Natural killer cell (primary cell): Measurements from ENCODE around the gene PIP4K2B. TPM values are rescaled to one million over a fixed set of nuclear protein-coding genes. Genes with fewer than 3 reads are reported as not detected.

Experiments
- ATAC-seq, 3 donors: fragments of 150-1000 bp in 2 of 3; fragments of 200-7000 bp in 1 of 3; cut with Tn5 transposase; 1 replicate in 1 of 3; 2 replicates in 2 of 3; pipeline ENCODE4 v1.10.0; 2021; ENCODE audit warnings: mild to moderate bottlenecking in 2 of 3, moderate library complexity in 2 of 3
- DNase-seq, 2 donors: peaks; one replicate each; pipeline versions ENCODE4 v3.0.0 to v3.0.0-alpha.2; 2013 to 2021; ENCODE audit warnings: mixed read lengths in 1 of 2
- H3K27ac ChIP-seq: one replicate; pipeline ENCODE4 v1.5.1; 2013; ENCODE audit warnings: mild to moderate bottlenecking, low read length
- H3K27me3 ChIP-seq: one replicate; pipeline ENCODE4 v1.6.1; 2013; ENCODE audit warnings: low read length; ENCODE audit not compliant: control insufficient read depth, insufficient read depth
- H3K36me3 ChIP-seq: one replicate; pipeline ENCODE4 v1.6.1; 2013; ENCODE audit warnings: low read length; ENCODE audit not compliant: control insufficient read depth, insufficient read depth
- H3K4me1 ChIP-seq: one replicate; pipeline ENCODE4 v1.6.1; 2013; ENCODE audit warnings: low read length; ENCODE audit not compliant: control insufficient read depth, insufficient read depth
- H3K4me3 ChIP-seq: one replicate; pipeline ENCODE4 v1.5.1; 2013; ENCODE audit warnings: low read length
- H3K9me3 ChIP-seq: one replicate; pipeline ENCODE4 v1.6.1; 2013; ENCODE audit warnings: low read length; ENCODE audit not compliant: control insufficient read depth, insufficient read depth
- H3K27ac Mint-ChIP-seq, 2 donors: one replicate each; pipeline ENCODE4 v1.8.0; 2022; ENCODE audit warnings: mild to moderate bottlenecking in 2 of 2, mixed read lengths in 2 of 2, moderate library complexity in 1 of 2
- H3K27me3 Mint-ChIP-seq, 2 donors: one replicate each; pipeline ENCODE4 v1.8.0; 2022; ENCODE audit warnings: low read depth in 2 of 2, mixed read lengths in 2 of 2
- H3K36me3 Mint-ChIP-seq: one replicate; pipeline ENCODE4 v1.8.0; 2022; ENCODE audit warnings: mixed read lengths
- H3K4me1 Mint-ChIP-seq, 2 donors: one replicate each; pipeline ENCODE4 v1.8.0; 2022; ENCODE audit warnings: mixed read lengths in 2 of 2
- H3K4me3 Mint-ChIP-seq: one replicate; pipeline ENCODE4 v1.8.0; 2022; ENCODE audit warnings: mild to moderate bottlenecking, moderate library complexity, mixed read lengths
- H3K9me3 Mint-ChIP-seq, 2 donors: one replicate each; pipeline ENCODE4 v1.8.0; 2022; ENCODE audit warnings: mixed read lengths in 2 of 2
- WGBS: methylation state at CpG from one replicate; pipeline ENCODE4 v1.1.7; 2013; ENCODE audit warnings: missing lambda C conversion rate; ENCODE audit not compliant: insufficient coverage; 5-methylcytosine and 5-hydroxymethylcytosine counted together
- intact Hi-C: fragments of 100-400 bp; cut with micrococcal nuclease; formaldehyde crosslinking; loops from one replicate; pipeline ENCODE4 v1.14.2; 2022
- total RNA-seq, 4 donors: library from RNA; stranded (reverse); fragments of 120-200 nt in 1 of 4; gene quantifications; one replicate each; pipeline versions ENCODE4 v1.2.3 to v1.2.4, GENCODE V29; 2013 to 2022
- TF ChIP-seq, protein P1 (sequence below): fragments of 200-600 bp; IDR thresholded peaks from one replicate; pipeline ENCODE4 v1.8.0; 2022; ENCODE audit warnings: antibody characterized with exemption

The PIP4K2B gene
- total RNA-seq, 3 donors from 2014 or later (not counting 1 experiment from before 2014, with no cell fraction given), result 26.8 to 36.8 (median 36.3) TPM

GRCh38 chr17:38741461-38741860, 57.9 kb downstream of the PIP4K2B start:
- intact Hi-C loops, result no loop called here
- no peaks in the 10 kb centered on the region for H3K36me3 ChIP-seq
- H3K4me3 ChIP-seq, result no peak overlapping the region
- Mint-ChIP-seq H3K4me3 (no peak overlapping the region), H3K9me3 (no peaks in the 10 kb centered on the region), H3K27me3 (peaks cover 20 to 21% of the 10 kb centered on the region in 2 donors), H3K4me1 (peaks cover 0 to under 1% of the 10 kb centered on the region in 2 donors), H3K27ac (no peak overlapping the region), H3K36me3 (no peaks in the 10 kb centered on the region)
- H3K27me3 ChIP-seq, result peaks cover 8% of the 10 kb centered on the region
- H3K27ac ChIP-seq, result no peak overlapping the region
- DNase-seq, result no peak
- no peaks in the 10 kb centered on the region for H3K9me3 ChIP-seq
- TF ChIP-seq, protein P1, sequence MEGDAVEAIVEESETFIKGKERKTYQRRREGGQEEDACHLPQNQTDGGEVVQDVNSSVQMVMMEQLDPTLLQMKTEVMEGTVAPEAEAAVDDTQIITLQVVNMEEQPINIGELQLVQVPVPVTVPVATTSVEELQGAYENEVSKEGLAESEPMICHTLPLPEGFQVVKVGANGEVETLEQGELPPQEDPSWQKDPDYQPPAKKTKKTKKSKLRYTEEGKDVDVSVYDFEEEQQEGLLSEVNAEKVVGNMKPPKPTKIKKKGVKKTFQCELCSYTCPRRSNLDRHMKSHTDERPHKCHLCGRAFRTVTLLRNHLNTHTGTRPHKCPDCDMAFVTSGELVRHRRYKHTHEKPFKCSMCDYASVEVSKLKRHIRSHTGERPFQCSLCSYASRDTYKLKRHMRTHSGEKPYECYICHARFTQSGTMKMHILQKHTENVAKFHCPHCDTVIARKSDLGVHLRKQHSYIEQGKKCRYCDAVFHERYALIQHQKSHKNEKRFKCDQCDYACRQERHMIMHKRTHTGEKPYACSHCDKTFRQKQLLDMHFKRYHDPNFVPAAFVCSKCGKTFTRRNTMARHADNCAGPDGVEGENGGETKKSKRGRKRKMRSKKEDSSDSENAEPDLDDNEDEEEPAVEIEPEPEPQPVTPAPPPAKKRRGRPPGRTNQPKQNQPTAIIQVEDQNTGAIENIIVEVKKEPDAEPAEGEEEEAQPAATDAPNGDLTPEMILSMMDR, result no peak
- 94% methylated on average over 5 of the region's 5 CpGs for WGBS
- peaks cover 2% of the 10 kb centered on the region for H3K4me1 ChIP-seq
- ATAC-seq, result no peak

DNA sequence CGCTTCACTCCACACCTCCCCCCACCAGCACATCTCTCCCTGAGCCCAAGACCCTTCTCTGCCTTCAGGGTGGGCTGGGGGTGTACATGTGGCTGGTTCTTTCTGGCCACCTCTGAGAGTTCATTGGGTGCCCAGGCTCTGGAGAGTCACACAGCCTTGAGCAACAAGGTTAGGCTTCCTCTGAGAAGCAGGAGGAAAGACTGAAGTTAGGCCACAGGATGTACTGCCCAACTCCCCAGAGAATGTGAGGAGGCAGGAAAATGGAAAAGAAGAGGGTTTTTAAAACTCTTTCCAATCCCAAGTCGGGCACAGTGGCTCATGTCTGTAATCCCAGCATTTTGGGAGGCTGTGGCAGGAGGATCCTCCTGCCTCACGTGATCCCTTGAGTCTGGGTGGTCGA, 58.5 kb downstream of the PIP4K2B start:
- Mint-ChIP-seq H3K4me3 (no peak overlapping the region), H3K27me3 (peaks cover 14% of the 10 kb centered on the region in 2 donors), H3K36me3 (no peaks in the 10 kb centered on the region), H3K4me1 (no peaks in the 10 kb centered on the region), H3K9me3 (no peaks in the 10 kb centered on the region), H3K27ac (no peak overlapping the region)
- TF ChIP-seq, protein P1, result no peak
- H3K4me1 ChIP-seq, result no peaks in the 10 kb centered on the region
- no peaks in the 10 kb centered on the region for H3K9me3 ChIP-seq
- no peaks in the 10 kb centered on the region for H3K36me3 ChIP-seq
- no peak overlapping the region for H3K27ac ChIP-seq
- ATAC-seq, result no peak
- no peak overlapping the region for H3K4me3 ChIP-seq
- intact Hi-C loops, result no loop called here
- 79% methylated on average over 3 of the region's 4 CpGs for WGBS
- DNase-seq, result no peak
- H3K27me3 ChIP-seq, result peaks cover 4% of the 10 kb centered on the region

DNA sequence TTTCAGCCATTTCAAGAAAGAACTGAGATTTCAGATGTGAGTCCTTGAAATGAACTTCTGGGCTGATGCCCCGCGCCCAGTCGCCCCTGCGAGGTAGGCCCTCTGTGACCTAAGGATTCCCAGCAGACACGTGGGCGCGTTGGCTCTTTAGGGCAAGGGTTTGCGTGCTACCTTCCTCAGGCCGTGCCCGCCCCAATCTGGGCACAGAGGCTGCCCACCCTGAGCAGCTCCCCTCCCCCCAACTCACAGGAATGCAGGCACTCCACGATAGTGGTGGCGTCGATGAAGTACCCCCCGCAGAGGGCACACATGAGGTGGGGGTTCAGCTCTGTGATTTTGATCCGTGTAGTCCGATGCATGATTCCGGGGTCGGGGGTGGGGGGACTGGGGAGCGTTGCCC, 59.3 kb downstream of the PIP4K2B start:
- 94% methylated on average over 19 of the region's 19 CpGs for WGBS

More for the DNA sequence above, 59.3 kb downstream of the PIP4K2B start:
- Mint-ChIP-seq H3K4me3 (no peak overlapping the region), H3K27me3 (peaks cover 11 to 12% of the 10 kb centered on the region in 2 donors), H3K27ac (no peak overlapping the region), H3K36me3 (no peaks in the 10 kb centered on the region), H3K9me3 (no peaks in the 10 kb centered on the region), H3K4me1 (peaks cover 5 to 7% of the 10 kb centered on the region in 2 donors)
- Histone ChIP-seq H3K27ac (no peak overlapping the region), H3K4me1 (peaks cover 4% of the 10 kb centered on the region), H3K27me3 (peaks cover 4% of the 10 kb centered on the region), H3K9me3 (no peaks in the 10 kb centered on the region), H3K4me3 (no peak overlapping the region), H3K36me3 (no peaks in the 10 kb centered on the region)
- intact Hi-C loops, result no loop called here
- TF ChIP-seq, protein P1, result no peak
- DNase-seq, result no peak
- ATAC-seq, result no peak
